Measurements from ENCODE around the gene SELENOO.

SELENOO gene

GRCh38 chr22:50247748-50248147 lies 46.9 kb downstream of the SELENOO start:
- TF ChIP-seq CTCF (IDR thresholded peaks at IDR 0.05; ENCODE audit: control insufficient read depth, insufficient read depth, low read depth, low read length, missing control alignments) = no peak
- H3K4me3 ChIP-seq (ENCODE audit: control insufficient read depth, low read depth, low read length) = no peak overlapping the region
- DNase-seq (ENCODE audit: low read depth) = no peak

- H3K4me3 ChIP-seq (ENCODE audit: control insufficient read depth, low read depth, low read length) = no peak overlapping the region
- no peak for TF ChIP-seq CTCF (IDR thresholded peaks at IDR 0.05; ENCODE audit: control insufficient read depth, insufficient read depth, low read depth, low read length, missing control alignments)
- no peak for DNase-seq (ENCODE audit: low read depth)
Observed at GRCh38 chr22:50248196-50249081, 47.6 kb downstream of the SELENOO start.

- no peak for DNase-seq (ENCODE audit: low read depth)
- peak overlapping the region; percentile 75 for H3K4me3 ChIP-seq (ENCODE audit: control insufficient read depth, low read depth, low read length)
- TF ChIP-seq CTCF (IDR thresholded peaks at IDR 0.05; ENCODE audit: control insufficient read depth, insufficient read depth, low read depth, low read length, missing control alignments) = no peak
Observed at GRCh38 chr22:50249341-50250248, 48.8 kb downstream of the SELENOO start.

- H3K4me3 ChIP-seq (ENCODE audit: control insufficient read depth, low read depth, low read length) = peak overlapping the region; percentile 75
- no peak for DNase-seq (ENCODE audit: low read depth)
- TF ChIP-seq CTCF (IDR thresholded peaks at IDR 0.05; ENCODE audit: control insufficient read depth, insufficient read depth, low read depth, low read length, missing control alignments) = no peak
Observed at GRCh38 chr22:50250249-50250554, 49.4 kb downstream of the SELENOO start.

- no peak for DNase-seq (ENCODE audit: low read depth)
- H3K4me3 ChIP-seq (ENCODE audit: control insufficient read depth, low read depth, low read length) = peak within 1 kb of the TSS; percentile 75
- TF ChIP-seq CTCF (IDR thresholded peaks at IDR 0.05; ENCODE audit: control insufficient read depth, insufficient read depth, low read depth, low read length, missing control alignments) = no peak
Observed at GRCh38 chr22:50250555-50251476, 50.0 kb downstream of the SELENOO start, which contains the start of gene HDAC10. TSS of gene HDAC10 (minus strand) at chr22:50251265. CDS start at chr22:50251032, 233 bp downstream.
